Epithelial cell of proximal tubule (primary cell): ENCODE data around the gene EPC2. TPM values are rescaled to one million over a fixed set of nuclear protein-coding genes. Genes with fewer than 3 reads are reported as not detected.
A peak's percentile ranks its signal among the peaks of the same experiment; 100 is the strongest.

Source experiments
- DNase-seq: peaks from one replicate; pipeline ENCODE4 v3.0.0-alpha.2; 2011; ENCODE audit warnings: low read depth
- H3K4me3 ChIP-seq: 2 replicates; pipeline ENCODE4 v1.5.1; 2011; ENCODE audit warnings: low read depth, mild to moderate bottlenecking, low read length
- CTCF ChIP-seq: conservative IDR thresholded peaks from 2 replicates; pipeline ENCODE4 v1.5.1; 2012; ENCODE audit warnings: low read depth, mild to moderate bottlenecking, low read length
- total RNA-seq: library from RNA; depleted of rRNA; stranded (reverse); fragments of >200 nt; gene quantifications from 2 replicates; pipeline ENCODE4 v1.2.3, GENCODE V29; 2015

EPC2 gene
- total RNA-seq, 1 donor from 2014 or later: 15.3 TPM

- H3K4me3 ChIP-seq: no peak overlapping the region
- TF ChIP-seq CTCF: no peak
- no peak for DNase-seq
Observed at GRCh38 chr2:148816176-148816575, 171.6 kb downstream of the EPC2 start.

- no peak for TF ChIP-seq CTCF
- DNase-seq: no peak
- H3K4me3 ChIP-seq: no peak overlapping the region
Observed at GRCh38 chr2:148817210-148817708, 172.7 kb downstream of the EPC2 start.

- DNase-seq: no peak
- no peak for TF ChIP-seq CTCF
- no peak overlapping the region for H3K4me3 ChIP-seq
Observed at GRCh38 chr2:148819019-148819585, 174.6 kb downstream of the EPC2 start.

- DNase-seq: no peak
- no peak overlapping the region for H3K4me3 ChIP-seq
- no peak for TF ChIP-seq CTCF
Observed at GRCh38 chr2:148824190-148824589, 179.6 kb downstream of the EPC2 start.

- no peak for TF ChIP-seq CTCF
- no peak for DNase-seq
- no peak overlapping the region for H3K4me3 ChIP-seq
Observed at GRCh38 chr2:148826791-148827190, 182.2 kb downstream of the EPC2 start.

- no peak for TF ChIP-seq CTCF
- H3K4me3 ChIP-seq: no peak overlapping the region
- no peak for DNase-seq
Observed at GRCh38 chr2:148828941-148829340, 184.4 kb downstream of the EPC2 start.

- TF ChIP-seq CTCF: peak; percentile 32
- no peak overlapping the region for H3K4me3 ChIP-seq
- no peak for DNase-seq
Observed at GRCh38 chr2:148829618-148830017, 185.1 kb downstream of the EPC2 start.
